Inferior parietal cortex (tissue), 1 donor: ENCODE measurements around the gene CCDC83.
"Not testable (repeated sequence)": the region's sequence is repeated elsewhere in the genome, so short reads cannot be mapped to it uniquely, and the experiment has no call there.

ENCODE experiments used
- DNase-seq: peaks from one replicate; pipeline ENCODE4 v3.0.0-alpha.2; 2016; ENCODE audit errors: extremely low spot score

Gene CCDC83

DNA sequence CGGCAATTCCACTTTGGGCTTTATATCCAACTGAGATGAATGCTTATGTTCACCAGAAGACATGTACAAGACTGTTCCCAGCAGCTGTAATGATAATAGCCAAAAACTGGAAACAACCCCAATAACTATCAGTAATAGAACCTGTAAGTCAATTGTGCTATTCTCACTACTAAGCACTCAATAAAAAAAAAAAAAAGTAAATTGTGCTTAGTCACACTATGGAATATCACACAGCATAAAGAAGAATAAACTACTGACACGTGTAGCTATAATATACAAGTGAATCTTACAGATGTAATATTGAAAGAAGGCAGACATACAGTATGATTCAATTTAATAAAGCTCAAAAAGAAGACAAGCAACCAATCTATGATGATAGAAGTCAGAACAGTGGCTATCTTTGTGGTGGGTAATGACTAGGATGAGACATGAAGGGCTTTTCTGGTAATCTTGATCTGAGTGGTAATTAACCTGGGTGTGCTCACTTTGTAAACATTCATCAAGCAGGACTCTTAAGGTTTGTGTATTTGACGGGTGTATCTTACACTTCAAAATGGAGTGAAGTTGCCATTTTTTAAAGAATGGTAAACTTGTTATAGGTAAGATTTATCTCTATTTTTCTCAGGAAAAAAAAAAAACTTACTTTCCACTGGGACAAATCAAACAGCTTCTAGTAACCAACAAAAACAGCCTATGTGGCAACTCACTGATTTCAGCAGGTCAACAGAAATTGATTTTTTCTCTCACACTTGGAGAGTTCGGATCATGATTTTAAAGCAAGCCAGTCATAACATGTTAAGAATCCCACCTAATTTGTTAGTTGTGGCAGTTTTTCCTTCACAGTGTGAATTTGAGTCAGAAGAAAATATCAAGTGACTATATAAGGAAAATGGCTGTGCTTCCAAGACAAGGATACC is 84.2 kb downstream of the CCDC83 start:
- no peak for DNase-seq

DNA sequence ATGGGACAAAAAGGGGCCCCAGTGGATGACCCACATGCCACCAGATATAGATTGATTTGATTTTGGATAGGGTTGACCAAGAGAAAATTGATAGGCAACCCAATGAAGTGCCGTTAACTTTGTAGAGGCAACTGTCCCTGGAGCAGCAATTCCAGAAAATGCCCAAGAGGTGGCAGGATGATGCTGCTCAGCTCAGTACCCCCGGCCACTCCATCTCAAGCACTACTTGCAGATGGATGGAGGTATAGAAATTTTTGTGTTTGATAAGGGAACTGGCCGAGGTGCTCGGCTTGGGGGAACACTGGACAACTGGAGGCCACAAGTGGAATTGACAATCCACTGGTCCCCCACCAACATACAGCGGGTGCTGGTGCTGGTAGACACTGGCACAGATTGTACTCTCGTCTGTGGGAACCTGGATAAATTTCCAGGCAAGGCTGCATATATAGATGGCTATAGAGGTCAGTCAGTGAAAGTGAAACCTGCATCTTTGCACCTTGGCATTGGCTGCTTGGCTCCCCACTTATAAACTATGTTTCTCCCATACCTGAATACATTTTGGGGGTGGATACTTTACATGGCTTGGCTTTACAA is 86.3 kb downstream of the CCDC83 start:
- DNase-seq: no peak

DNA sequence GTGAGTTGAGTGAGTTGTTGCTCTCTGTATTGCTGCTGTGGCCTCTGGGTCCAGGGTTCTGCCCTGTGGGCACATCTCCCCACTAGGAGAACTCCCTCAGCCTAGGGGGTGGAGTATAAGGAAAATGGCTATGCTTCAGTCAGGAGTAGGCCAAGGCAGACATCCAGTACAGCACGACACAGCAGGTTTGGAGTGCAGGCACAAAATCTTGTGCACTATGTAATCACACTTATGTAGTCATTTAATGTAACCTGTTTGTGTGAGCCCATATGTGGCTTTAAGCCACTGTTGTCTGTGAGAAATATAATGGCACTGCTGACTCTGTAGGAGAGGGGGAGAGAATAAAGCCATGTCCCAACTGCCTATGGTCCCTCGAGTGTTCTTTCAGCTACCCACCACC is 90.1 kb downstream of the CCDC83 start:
- no peak for DNase-seq

DNA sequence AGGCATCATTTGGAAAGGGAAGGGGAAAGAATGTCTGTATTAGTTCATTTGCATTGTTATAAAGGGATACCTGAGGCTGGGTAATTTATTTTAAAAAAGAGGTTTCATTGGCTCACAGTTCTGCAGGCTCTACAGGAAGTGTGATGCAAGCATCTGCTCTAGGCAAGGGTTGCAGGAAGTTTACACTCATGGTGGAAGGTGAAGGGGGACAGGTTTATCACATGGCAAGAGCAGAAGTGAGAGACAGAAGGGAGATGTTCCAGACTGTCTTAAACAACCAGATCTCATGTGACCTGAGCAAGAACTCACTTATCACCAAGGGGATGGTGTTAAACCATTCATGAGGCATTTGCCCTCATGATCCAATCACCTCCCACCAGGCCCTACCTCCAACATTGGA is 90.6 kb downstream of the CCDC83 start:
- DNase-seq: no peak

DNA sequence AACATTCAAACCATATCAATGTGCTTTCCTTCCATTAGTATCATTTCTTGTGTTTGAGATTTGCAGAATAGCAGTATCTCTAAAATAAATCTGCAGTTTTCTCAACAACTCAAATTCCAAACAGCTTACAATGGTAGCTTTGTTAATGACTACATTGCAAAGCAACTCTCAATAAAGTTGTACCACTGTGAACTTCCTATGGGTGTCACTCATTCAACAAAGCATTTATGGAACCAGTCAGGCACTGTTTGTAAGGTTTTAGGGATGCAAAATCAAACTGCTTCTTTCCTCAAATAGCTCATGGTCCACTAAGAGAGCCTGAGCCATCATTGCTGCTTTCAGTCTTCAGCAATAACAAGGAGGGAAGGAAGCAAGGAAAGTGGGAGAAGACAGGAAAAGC is 91.0 kb downstream of the CCDC83 start:
- no peak for DNase-seq

DNA sequence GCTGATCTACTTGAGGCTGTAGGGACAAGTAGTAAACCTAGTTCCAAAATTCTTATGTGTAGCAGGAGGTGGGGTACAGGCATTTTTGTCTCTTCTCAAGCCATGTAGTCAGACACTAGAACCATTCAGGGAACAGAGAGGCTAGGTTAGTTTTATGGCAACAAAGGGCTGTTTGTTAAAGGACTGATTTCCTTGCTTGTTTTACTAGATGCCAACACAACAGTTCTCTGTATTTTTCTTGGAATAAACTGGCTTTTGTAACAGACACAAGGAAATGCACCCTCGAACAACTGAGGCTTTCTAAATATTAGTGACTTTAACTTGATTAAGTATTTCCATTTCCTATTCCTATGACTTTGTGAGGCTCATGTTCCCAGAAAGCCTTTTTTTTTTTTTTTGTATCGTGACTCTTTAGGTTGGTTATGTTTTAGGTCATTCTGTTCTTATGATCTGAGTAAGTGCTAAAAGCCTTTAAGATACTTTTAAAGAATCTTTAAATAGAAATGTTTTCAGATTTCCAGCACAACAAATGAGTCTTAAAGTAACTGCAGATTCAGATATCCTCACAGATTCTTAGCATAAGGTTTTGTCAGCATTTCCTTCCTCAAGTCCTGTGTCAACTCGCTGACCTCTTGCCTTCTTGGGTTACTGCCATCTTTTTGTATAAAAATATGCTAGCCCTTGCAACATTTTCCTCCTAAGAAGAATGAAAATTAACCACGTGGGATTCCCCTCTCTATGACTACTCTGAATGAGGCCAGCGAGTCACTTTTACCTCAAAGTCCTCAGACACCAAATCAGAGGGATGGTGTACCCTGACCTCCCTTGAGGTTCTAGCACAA is 92.5 kb downstream of the CCDC83 start:
- peak; percentile 80 for DNase-seq

DNA sequence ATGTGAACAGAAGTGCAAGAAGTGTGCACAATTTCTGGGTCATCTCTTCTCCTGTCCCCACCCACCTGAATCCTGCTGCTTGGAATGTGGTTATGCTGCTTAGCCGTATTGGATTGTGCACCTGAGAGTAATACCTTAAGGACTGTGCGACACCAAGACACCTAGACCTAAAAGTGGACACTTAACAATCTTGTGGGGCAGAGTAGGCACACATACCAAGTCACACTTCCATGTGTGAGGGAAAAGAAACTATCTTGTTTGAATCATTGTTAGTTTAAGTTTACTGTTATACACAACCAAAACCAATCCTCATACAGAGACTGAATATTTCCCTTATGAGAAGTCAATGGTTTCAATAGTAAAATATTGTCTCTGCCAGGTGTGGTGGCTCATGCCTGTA is 93.7 kb downstream of the CCDC83 start:
- no peak for DNase-seq

DNA sequence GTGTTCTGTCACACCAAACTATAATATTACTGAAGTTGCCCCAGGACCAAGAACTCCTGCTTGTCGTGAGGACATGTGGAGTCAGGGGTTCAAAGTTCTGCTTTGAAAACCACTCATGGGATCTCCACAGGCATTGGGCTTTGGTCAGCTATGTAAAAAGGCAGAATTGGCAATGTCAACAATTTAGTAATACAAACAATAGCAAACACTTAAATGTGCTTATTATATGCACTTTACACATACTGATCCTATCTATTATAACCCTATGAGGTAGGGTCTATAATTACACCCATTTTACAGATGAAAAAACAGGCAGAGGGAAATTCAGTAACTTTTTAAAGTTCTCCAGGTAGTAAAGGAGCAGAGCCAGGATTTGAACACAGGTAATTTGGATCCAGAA is 94.6 kb downstream of the CCDC83 start:
- DNase-seq: no peak

DNA sequence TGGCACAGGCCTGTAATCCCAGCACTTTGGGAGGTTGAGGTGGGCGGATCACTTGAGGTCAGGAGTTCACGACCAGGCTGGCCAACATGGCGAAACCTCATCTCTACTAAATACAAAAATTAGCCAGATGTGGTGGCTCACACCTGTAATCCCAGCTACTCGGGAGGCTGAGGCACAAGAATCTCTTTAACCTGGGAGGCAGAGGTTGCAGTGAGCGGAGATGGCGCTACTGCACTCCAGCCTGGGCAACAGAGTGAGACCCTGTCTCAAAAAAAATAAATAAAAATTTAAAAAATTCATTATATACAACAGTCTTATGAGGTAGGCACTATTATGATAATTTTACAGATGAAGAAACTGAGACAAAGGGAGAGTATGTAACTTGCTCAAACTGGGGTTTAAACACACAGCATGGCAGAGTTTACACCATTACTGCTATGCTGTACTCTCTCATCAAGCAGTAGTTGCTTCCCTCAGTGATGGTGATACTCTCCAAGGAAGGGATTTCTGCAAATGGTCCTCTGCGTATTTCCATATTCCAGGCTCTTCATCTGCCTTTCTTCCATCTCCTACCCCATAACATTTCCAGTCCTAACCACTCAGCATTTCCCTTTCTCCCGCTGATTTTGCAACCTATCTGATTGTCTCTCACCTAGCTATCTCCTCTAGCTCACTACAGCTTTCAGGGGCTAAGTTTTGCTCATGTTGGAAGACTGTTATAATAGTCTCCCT is 95.3 kb downstream of the CCDC83 start:
- DNase-seq: no peak

DNA sequence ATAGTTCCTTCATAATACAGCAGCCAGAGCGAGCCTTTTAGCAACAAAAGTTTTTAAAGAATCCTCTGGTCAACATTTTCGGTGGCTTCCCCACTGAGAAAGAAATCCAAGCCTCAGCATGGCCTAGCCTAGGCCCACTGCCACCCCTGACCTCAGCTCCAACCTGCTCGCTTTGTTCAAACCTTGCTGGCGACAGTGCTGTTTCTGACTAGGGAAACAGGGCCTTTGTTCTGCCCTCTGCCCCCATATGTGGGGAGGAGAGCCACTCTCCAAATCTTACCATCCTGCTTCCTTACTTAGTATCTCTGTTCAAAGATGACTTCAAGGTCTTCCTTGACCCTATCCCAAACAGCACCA is 95.8 kb downstream of the CCDC83 start:
- no peak for DNase-seq

DNA sequence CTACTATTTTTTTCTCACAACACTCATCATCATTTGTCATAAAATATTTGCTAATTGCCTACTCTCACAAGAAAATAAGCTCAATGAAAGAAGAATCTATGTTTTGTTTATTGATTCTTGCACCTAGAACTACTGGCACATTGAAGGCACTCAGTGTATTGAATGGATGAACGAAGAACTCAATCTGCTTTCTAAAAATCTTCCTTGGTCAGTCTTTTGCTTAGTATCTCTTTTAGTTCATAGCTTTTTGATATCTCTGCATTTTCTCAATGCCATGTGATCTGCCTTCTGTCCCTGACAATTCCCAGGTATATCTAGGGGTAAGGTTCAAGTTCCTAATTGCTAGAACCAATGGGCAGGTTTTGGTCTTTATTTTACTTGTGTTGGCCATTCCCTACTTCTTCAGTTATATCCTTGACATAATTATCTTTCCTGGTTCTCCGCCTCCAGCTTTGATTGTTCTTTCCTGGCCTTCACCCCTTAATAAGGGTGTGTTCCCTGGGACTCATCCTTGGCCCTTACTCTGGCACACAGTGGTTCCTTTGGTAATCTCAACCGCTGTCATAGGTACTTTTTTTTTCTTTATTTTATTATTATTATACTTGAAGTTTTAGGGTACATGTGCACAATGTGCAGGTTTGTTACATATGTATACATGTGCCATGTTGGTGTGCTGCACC is 96.4 kb downstream of the CCDC83 start:
- DNase-seq: no peak

DNA sequence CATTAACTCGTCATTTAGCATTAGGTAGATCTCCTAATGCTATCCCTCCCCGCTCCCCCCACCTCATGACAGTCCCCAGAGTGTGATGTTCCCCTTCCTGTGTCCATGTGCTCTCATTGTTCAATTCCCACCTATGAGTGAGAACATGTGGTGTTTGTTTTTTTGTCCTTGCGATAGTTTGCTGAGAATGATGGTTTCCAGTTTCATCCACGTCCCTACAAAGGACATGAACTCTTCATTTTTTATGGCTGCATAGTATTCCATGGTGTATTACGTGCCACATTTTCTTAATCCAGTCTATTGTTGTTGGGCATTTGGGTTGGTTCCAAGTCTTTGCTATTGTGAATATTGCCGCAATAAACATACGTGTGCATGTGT is 96.9 kb downstream of the CCDC83 start:
- not testable (repeated sequence) for DNase-seq

DNA sequence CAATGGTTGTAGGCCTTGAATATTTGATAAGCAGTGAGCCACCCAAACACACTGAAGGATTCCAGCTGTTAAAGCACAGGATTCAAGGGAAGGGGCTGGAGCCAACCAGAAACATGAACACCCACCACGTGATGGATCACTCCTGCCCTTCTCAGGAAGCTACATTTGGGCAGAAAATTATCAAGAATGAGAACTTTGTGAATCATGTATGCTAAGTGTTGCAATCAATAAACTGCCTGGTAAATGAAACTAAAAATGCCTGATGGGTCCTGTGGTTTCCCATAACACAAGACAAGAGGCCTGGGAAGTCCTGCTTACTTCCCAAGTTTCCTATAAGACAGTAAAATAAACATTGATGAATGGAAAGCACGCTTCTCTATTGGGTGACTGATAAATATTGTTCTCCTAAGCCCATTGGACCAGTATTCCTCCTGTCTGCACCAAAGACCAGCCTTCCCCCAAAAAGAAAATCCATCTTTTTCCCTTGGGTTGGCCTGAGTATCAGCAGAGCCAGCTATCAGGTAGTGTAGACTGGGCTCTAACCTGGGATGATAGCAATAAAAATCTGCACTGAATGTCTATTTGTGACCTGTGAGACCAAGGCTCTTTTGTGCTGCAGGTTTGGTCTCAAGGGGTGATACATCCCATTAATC is 98.4 kb downstream of the CCDC83 start:
- no peak for DNase-seq

DNA sequence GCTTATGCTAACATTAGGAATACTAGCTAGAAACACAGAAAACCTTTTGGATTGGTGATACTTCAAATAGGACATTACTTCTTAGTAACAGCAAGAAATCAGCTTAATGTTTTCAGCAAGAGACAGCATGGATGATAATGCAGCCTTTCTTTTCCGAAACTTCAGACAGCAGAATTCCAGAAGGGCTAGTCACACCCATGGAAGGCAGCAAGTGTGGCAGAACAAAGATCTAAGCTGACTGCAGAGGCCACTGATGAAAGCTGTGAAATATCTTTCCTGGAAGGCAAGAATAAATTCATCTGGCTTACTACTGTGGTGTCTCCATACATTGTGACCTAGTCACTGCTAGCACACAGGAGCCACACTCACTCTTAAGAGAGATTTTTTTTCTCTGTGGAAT is 100.3 kb downstream of the CCDC83 start:
- DNase-seq: no peak

DNA sequence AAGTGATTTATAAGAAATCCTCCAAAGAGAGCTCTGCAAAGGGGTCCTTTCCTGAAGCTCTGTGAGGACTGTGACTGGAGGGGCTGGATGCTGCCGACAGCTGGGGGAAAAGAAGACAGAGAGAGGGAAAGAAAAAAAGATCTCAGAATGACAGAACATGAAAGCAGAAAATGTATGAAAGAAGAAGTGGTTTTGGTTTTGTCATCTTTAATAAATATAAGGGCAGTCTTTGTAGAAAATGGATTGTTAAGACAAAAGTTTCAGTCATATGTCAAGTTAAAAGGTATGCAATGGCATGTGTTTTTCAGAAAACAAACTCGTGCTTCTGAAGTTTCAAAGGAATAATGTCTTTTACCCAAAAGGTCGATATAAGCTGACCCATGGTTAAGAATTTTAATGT is 105.5 kb downstream of the CCDC83 start:
- DNase-seq: no peak

DNA sequence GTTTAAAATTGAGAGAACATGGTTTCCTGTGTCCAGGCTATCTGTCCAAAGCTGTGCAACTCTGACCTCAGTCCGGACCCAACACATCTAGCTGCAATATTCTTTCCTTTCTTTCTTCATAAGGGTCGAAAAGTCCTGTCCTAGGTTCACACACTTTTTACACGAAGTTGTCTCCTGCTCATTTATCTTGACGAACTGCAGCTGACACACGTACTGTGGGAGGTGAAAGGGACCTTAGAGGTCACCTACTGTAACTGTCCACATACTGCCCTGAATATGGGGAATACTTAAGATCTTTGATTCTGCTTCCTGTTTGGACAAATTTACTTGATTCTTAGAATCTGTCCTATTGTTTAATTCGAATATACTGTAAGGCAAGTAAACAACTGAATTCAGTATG is 105.9 kb downstream of the CCDC83 start:
- no peak for DNase-seq

DNA sequence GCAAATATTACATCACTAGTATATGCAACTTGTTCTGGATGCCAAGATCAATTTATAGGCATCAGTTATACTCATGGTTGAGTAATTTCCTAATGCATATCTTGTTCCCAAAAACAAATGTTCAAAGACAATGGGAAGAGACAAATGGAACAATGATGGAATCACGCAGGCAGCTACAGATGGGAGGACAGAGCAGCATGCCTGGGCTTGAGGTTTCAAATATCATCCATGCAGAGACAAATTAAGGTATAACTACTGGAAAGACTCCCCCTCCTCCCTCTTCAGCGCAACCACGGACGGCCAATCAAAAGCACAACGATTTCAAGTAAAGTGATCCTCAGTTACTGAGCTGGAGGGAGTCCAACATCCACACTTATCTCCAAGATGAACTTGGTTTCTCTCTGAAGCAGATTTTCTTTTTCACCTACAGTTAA is 106.8 kb downstream of the CCDC83 start:
- DNase-seq: no peak

DNA sequence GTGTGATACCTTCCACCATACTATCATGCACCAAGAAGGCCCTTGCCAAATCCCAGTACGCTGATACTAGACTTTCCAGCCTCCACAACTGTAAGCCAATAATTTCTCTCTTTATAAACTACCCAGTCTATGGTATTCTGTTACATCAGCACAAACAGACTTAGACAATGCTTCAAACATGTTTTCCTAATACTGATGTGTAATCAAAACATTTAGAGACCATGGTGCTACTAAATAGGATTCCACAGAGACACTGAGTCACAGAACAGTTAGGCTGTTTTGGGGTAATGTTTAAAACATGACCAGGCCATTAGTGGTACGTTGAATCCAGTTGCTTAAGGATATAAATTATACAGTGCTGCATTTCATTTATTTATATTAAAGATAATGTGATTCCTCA is 110.0 kb downstream of the CCDC83 start:
- no peak for DNase-seq

DNA sequence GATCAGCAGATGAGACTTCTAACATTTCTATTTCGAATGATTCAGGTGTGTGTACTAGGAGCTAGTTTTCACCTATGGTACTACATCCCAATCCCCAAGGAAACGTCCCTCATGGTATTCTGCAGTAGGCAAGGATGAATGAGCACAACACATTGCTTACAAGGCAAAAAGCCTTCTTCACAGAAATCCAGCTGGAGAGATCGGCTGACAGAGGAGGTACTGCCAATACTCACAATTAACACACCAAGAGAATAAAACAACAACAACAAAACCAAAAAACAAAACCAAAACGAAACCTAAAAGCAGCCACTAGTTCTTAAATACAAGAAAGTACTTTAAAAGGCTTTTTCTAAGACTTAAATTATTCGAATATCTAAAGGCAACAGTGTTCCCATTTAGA is 112.3 kb downstream of the CCDC83 start:
- DNase-seq: peak; percentile 66
